ENCODE measurements around the gene RBL2.

GRCh38 chr16:53492503-53492902 is 58.2 kb downstream of the RBL2 start:
- TF ChIP-seq TCF12 (IDR thresholded peaks at IDR 0.05; ENCODE audit: low read depth, low read length) (no peak), SAP30 (IDR thresholded peaks at IDR 0.05; ENCODE audit: insufficient read depth, insufficient replicate concordance, low read length) (no peak), CTCF (IDR thresholded peaks at IDR 0.05; ENCODE audit: control extremely low read depth in 1 of 3, insufficient read depth in 1 of 3, low read depth in 1 of 3, low read length in 3 of 3) (no peak), BACH1 (IDR thresholded peaks at IDR 0.05; ENCODE audit: low read length) (no peak), EZH2 (IDR thresholded peaks at IDR 0.05; ENCODE audit: low read depth, low read length, severe bottlenecking) (no peak), EGR1 (IDR thresholded peaks at IDR 0.05; ENCODE audit: borderline replicate concordance, low read depth, low read length) (no peak), GABPA (IDR thresholded peaks at IDR 0.05; ENCODE audit: borderline replicate concordance, insufficient read depth, low read length) (no peak), JUND (IDR thresholded peaks at IDR 0.05; ENCODE audit: low read length) (no peak), USF2 (IDR thresholded peaks at IDR 0.05; ENCODE audit: low read length) (no peak)
